NCI-H2196 treated with DMSO at 0.1 percent for 48 hours (cell line): ENCODE results near the gene CDCA3.
"Not testable (repeated sequence)": the region's sequence is repeated elsewhere in the genome, so short reads cannot be mapped to it uniquely, and the experiment has no call there.

Experiments used
- DNase-seq: peaks from one replicate; lab custom pipeline; 2025; ENCODE audit not compliant: unreplicated experiment; lab: John Stamatoyannopoulos, UW

Gene CDCA3

DNA sequence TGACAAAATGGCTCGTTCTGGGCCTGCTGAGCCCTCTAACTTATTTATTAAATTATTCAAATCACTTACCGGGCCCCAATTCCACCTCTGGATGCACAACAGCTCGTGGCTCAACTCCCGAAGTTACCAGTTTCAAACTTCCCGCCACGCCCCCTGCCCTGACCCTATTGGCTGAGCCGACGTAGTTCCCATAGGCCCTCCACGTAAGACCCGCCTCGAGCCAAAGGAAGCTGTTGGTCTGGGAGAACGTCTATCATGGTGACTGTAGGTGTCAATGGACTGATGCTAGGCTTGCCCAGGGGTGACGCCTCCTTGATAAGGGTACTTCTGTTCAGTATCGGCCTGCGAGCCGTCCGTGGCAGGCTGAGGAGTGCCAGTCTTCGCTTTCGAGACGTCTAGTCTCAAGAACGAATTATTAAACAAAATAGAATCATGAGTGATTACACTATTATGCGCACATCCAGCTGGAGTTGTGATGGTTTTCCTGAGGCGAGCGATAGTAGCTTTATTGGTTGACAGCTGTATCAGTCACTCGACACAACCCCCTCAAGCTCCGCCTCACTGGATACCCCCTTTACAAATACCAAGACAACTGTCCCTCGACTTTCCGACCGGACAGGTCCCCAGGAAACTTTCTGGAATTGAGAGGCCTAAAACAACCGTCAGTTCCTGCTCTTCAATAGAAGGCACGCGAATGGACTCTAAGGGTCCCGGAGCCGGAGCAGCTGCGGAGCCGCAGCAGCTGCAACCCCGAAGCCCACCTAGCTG, at the start of gene CDCA3:
Gene CDCA3 (minus strand): TSS at position 134 of the 768 bp plus-strand sequence. CDS start 334 bp downstream, outside the sequence.
- DNase-seq = peak; percentile 86

DNA sequence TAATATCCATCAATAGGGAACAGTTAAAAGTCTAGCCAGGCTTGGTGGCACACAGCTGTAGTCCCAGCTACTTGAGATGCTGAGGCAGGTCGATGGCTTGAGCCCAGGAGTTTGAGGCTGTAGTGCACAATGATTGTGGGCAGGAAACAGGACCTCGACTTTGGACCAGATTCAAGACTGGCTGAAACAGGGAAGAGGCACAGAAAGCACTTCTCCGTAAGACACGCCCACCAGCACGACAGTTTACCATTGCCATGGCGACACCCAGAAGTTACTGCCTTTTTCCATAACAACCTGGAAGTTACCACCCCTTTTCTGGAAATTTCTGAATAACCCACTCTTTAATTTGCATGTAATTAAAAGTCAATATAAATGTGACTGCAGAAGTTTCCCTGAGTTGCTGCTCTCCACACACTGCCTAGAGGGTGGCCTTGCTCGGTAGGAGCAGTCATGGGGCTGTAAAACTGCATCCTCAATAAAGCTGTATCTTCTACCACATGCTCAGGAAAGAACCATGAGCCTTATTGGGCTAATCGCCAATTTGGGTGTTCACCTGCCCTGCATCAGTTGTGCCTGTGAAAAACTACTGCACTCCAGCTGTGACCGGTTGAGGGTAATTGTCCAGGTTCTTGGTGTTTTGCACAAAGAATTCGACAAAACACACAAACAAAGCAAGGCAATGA, 48.9 kb upstream of the CDCA3 start:
- peak; percentile 38 for DNase-seq

DNA sequence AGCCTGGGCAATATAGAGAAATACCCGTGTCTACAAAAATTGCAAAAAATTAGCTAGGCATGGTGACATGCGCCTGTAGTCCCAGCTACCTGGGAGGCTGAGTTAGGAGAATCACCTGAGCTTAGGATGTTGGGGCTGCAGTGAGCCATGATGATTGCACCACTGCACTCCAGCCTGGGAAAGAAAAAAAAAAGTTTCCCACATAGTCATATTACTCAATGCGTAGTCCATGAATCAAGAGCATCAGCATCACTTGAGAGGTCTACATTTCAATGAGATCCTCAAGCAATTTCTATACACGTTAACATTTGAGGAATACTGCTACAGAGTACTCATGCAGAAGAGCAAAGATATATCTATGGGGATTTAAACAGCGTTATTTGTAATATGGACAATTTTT, 48.3 kb upstream of the CDCA3 start:
- no peak for DNase-seq

DNA sequence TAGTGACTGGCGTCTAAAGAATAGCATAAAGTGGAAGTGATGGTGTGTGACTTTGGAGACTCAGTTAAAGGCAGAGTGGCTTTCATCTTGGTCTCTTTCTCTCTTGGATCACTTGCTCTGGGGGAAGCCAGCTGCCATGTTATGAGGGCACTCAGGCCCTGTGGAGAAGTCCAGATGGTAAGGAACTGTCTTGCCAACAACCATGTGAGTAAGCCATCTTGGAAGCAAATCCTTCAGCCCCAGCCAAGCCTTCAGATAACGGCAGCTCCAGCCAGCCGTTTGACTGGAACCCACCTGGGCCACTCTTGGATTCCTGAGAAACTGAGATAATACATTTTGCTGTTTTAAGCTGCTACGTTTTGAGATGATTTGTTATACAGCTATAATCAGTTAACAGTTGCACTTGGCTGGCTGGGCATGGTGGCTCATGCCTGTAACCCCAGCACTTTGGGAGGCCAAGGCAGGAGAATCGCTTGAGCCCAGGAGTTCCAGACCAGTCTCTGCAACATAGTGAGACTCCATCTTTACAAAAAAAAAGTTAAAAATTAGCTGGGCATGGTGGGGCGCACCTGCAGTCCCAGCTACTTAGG, 45.9 kb upstream of the CDCA3 start:
- DNase-seq = no peak

DNA sequence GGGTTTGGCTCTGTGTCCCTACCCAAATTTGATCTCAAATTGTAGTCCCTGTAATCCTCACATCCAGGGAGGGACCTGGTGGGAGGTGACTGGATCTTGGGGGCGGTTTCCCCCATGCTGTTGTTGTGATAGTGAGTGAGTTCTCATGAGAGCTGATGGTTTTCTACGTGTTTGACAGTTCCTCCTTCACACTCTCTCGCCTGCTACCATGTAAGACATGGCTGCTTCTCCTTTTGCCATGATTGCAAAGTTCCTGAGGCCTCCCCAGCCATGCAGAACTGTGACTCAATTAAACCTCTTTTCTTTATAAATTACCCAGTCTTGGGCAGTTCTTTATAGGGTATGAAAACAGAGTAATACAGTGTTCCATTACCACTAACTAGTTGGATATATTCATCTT, 43.2 kb upstream of the CDCA3 start:
- no peak for DNase-seq

DNA sequence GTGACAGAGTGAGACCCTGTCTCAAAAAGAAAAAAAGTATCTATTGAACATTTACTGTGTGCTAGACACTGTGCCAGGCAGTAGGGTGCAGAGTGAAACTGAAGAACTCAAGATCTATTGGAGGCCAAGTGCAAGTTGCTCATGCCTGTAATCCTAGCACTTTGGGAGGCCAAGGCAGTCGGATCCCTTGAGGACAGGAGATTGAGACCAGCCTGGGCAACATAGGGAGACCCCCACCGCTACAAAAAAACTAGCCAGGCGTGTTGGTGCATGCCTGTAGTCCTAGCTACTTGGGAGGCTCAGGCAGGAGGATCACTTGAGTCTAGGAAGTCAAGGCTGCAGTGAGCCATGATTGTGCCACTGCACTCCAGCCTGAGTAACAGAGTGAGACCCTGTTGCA, 41.6 kb upstream of the CDCA3 start:
- DNase-seq = not testable (repeated sequence)

DNA sequence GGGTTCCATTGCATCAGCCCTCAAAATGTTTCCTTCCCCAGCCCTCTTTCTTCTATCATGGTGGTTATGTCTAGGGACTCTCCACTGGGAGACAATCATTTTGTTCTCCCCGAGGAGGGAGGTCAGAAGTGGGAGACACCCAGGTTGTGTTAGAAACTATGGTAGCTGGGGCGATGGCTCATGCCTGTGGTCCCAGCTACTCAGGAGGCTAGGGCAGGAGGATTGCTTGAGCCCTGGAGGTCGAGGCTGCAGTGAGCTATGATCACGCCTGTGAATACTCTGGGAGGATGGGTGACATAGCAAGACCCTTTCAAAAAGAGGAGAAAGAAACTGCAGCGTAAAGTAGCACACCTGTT, 40.5 kb upstream of the CDCA3 start:
- no peak for DNase-seq

DNA sequence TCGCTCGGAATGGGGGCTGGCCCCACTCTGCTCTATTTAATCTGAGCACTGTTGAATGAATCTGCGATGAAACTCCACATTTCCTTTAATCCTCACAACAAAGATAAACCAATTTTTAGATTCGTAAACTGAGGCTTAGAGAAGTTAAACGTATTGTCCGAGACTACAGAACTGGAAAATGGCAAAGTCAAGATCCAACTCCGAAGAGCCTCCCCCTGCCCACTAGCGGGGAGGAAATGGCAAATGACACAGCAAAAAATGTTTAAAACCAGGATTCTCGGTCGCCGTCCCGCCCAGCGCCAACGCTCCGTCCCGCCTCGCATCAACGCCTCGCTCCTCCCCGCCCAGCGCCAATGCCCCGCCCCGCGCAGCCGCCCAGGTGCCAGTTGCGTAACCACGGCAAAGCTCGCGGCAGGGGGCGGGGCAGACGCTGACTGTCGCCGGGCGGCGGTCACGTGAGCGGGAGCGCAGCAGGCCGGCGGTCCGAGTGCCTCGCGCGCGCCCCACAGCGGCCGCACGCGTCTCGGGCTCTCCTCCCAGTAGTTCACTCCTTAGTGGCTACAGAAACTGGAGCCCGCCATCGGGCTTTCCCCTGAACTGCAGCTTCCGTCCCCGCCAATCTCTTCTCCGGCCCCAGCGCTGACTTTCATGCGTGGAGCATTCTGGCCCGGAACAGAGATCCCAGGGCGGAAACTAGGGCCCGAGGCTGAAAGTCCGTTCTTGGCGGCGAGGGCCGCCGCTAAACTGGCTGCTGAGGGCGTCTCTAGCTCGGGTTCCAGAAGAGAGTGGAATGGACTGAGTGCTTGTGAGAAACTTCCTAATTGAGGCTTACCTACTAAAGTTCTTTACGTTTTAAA, 39.9 kb upstream of the CDCA3 start:
- DNase-seq = peak; percentile 55

DNA sequence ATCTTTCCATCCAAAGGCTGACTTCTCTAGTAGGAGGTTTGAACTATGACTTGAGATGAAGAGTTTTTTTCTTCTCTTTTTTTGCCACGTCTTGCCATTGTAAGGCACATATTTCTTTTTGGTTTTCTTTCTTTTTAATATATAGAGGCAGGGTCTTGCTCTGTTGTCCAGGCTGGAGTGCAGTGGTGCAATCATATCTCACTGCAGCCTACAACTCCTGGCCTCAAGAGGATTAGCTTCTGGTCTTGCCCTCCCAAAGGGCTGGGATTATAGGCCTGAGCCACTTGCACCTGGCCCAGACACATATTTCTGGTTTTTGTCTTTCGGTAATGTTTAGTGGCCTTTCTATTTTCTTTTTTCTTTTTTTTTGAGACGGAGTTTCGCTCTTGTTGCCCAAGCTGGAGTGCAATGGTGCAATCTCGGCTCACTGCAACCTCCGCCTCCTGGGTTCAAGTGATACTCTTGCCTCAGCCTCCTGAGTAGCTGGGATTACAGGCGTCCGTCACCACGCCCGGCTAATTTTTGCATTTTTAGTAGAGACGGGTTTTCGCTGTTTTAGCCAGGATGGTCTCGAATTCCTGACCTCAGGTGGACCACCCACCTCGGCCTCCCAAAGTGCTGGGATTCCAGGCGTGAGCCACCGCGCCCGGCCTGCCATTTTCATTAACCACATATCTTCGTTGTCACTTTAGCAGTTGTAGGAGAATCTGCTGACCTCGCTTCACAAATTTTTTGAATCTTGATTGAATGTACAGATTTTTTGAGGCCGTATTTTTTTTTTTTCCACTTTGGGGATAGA, 38.9 kb upstream of the CDCA3 start:
- DNase-seq = not testable (repeated sequence)

DNA sequence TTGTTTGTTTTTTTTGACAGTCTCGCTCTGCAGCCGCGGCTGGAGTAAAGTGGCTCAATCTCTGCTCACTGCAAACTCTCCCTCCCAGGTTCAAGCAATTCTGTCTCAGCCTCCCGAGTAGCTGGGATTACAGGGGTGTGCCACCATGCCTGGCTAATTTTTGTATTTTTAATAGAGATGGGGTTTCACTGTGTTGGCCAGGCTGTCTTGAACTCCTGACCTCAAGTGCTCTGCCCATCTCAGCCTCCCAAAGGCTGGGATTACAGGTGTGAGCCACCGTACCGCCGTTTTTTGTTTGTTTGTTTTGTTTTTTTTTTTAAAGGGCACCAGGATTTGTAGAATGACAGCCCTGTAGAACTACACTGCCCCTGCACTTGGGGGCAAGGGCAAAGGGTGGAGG, 37.7 kb upstream of the CDCA3 start:
- not testable (repeated sequence) for DNase-seq

DNA sequence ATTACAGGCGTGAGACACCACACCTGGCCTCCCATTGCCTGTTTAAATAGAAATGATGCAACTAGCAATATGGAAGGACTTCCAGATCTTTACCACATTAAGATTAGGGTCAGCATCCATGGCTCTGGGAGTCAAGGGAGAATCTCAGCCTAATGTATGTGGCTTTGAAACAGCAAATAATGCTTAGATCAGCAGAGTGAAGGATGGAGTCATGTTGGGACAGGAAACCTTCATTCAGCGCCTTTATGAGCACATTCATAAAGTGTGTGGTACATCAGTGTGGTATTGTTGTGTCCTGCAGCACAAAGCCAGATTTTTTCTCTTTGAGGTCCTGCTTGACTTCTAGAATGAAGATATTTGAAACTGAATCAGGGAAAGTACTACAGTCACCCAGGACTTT, 37.3 kb upstream of the CDCA3 start:
- no peak for DNase-seq

DNA sequence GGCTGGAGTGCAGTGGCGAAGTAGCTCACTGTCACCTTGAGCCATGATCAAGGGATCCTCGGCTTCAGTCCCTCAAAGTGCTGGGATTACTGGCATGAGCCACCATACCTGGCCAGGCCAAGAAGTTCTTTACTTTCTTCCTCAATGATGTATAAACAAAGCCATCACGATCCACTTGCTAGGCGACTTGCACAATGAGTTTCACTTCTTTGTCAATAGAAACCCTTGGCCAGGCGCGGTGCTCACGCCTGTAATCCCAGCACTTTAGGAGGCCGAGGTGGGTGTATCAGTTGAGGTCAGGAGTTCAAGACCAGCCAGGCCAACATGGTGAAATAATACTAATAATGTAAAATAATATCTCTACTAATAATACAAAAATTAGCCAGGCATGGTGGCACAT, 36.4 kb upstream of the CDCA3 start:
- no peak for DNase-seq

DNA sequence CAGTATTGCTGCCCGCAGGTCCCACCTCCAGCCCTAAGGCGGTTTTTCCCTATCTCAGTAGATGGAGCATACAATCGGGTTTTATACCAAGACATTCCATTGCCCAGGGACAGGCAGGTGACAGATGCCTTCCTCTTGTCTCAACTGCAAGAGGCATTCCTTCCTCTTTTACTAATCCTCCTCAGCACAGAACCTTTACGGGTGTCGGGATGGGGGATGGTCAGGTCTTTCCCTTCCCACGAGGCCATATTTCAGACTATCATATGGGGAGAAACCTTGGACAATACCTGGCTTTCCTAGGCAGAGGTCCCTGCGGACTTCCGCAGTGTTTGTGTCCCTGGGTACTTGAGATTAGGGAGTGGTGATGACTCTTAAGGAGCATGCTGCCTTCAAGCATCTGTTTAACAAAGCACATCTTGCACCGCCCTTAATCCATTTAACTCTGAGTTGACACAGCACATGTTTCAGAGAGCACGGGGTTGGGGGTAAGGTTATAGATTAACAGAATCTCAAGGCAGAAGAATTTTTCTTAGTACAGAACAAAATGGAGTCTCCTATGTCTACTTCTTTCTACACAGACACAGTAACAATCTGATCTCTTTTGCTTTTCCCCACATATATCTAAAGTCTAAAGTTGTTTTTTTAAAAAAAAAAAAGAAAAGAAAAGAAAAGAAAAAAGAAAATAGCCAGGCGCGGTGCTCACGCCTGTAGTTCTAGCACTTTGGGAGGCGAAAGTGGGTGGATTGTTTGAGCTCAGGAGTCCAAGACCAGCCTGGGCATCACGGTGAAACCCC, 35.3 kb upstream of the CDCA3 start:
- not testable (repeated sequence) for DNase-seq

DNA sequence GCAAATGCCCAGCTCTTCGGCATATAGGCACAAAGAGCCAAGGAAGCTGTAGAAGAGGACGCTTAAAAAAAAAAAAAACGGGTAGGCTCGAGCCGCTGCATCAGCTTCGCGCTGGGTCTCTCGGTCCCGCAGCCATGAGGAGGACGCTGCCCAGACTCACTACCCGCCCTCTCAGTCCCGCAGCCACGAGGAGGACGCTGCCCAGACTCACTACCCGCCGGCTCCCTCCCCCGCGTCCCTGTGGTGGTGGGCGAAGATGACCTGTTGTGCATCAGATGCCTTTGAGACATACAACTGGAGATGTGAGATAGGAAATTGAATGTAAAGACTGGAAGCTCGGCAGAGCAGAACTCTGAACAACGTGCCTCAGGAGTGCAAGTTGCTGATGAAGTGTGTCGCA, 33.5 kb upstream of the CDCA3 start:
- no peak for DNase-seq

DNA sequence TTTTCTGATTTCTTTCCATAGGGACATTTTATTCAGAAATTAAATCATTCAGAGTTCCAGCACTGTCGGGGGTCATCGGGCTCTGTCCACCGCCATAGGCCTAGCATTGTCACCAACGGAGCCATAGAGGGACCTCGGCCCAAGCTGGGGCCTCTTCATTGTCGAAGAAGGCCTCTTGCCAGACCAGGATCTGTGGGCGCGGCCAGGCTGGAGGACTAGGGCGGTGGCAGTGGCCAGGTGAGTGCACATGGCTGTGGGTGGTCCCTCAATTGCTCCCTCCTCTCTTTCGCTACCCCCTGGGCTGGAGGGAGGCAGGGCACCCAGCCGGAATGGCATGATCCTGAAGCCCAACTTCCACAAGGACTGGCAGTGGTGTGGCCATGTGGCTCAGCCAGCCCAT, 32.6 kb upstream of the CDCA3 start:
- no peak for DNase-seq

DNA sequence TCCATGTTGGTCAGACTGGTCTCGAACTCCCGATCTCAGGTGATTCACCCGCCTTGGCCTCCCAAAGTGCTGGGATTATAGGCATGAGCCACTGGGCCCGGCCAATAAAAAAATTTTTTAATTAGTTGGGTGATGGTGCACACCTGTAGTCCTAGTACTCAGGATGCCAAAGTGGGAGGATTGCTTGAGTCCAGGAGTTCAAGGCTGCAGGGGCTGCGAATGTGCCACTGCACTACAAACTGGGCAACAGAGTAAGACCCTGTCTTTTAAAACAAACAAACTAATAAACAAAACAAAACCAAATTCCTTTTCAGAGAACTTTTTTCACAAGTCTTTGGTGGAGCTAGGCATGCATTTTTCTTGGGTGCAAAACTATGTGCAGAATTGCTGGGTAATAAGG, 32.2 kb upstream of the CDCA3 start:
- no peak for DNase-seq

DNA sequence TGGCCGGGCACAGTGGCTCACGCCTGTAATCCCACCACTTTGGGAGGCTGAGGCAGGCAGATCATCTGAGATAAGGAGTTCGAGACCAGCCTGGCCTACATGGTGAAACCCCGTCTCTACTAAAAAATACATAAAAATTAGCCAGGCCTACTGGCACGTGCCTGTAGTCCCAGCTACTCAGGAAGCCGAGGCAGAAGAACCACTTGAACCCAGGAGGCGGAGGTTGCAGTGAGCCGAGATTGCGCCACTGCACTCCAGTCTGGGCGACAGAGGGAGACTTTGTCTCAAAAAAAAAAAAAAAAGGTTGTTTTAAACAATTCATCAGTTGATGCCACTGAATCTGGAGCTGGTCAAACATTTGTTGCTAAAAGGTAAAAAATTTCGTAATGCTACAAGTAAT, 28.7 kb upstream of the CDCA3 start:
- DNase-seq = not testable (repeated sequence)

DNA sequence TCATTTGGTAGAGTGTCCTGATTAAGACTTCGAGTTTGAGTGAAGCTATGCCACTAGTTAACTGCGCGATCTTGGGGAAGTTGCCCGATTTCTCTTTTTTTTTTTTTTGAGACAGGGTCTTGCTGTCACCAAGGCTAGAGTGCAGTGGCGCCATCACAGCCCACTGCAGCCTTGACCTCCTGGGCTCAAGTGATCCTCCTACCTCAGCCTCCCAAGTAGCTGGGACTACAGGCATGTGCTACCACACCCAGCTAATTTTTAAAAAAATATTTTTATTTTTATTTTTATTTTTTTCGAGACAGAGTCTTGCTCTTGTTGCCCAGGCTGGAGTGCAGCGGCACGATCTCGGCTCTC, 22.9 kb upstream of the CDCA3 start:
- not testable (repeated sequence) for DNase-seq

DNA sequence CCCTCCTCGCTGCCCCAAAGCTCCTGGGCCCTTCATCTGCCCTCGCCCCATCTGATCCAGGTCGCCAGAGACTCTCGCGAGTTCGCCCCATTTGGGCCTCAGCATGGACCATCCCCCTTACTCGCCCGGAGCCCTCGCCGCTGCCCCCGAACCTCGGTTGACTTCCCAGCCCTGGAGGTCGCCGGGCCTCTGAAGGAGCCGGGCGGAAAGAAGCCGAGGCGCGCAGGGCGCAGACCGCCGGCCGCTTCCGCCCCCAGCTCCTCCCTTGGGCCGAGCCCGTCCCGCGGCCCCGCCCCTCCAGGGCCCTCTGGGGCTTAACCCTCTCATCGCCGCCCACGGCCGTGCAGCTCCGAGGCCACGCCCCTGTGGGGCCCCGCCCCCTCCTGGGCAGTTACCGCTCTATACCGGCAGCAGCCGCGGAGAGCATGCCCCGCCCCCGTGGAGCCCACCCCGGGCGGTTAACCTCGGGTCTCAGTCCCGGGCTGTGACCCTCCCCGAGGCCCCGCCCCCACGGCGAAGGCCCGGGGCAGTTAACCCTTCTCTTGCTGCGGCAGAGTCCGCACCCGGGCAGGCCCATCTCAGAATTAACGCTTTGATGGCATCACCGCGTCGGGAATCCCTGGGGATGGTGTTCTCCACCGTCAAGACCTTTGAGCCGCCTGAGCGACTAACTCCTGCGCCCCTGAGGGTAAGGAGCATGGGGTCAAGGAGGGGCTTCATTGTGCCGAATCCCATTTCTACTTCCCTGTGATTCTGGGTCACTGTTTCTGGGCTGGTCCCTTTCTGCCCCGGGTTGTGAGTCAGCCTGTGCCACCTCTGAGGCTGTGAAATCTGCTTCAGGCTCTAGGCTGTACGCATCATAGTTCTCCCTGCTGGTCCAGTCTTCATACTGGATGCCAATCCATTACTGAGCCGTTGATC, 22.3 kb upstream of the CDCA3 start, which contains the start of gene SPSB2:
Gene SPSB2 (minus strand): TSS at position 210 of the 921 bp plus-strand sequence. CDS start 402 bp downstream, outside the sequence.
- peak; percentile 63 for DNase-seq
